ENCODE measurements around the gene TULP3.

The TULP3 gene

GRCh38 chr12:2979806-2980205, 89.1 kb downstream of the TULP3 start:
- no peak overlapping the region for H3K27ac ChIP-seq (ENCODE audit: low read length)
- H3K9ac ChIP-seq (ENCODE audit: low read depth, low read length), result no peak overlapping the region
- H3K4me1 ChIP-seq (ENCODE audit: insufficient read depth, low read length), result peaks cover 9% of the 10 kb centered on the region; the same call in 1 of the 2 replicates
- no peaks in the 10 kb centered on the region for H3K9me3 ChIP-seq (ENCODE audit: insufficient read depth, low read depth, low read length)
- H3K27me3 ChIP-seq (ENCODE audit: insufficient read depth, low read length), result no peaks in the 10 kb centered on the region
- no peak overlapping the region for H3K4me3 ChIP-seq (ENCODE audit: low read length)
- H3K36me3 ChIP-seq (ENCODE audit: insufficient read depth, low read depth, low read length), result peaks cover 37% of the 10 kb centered on the region

- H3K4me3 ChIP-seq (ENCODE audit: low read length), result no peak overlapping the region
- peaks cover 37% of the 10 kb centered on the region for H3K36me3 ChIP-seq (ENCODE audit: insufficient read depth, low read depth, low read length)
- H3K27ac ChIP-seq (ENCODE audit: low read length), result no peak overlapping the region
- H3K27me3 ChIP-seq (ENCODE audit: insufficient read depth, low read length), result no peaks in the 10 kb centered on the region
- H3K4me1 ChIP-seq (ENCODE audit: insufficient read depth, low read length), result peaks cover 9% of the 10 kb centered on the region; the same call in 1 of the 2 replicates
- H3K9ac ChIP-seq (ENCODE audit: low read depth, low read length), result no peak overlapping the region
- no peaks in the 10 kb centered on the region for H3K9me3 ChIP-seq (ENCODE audit: insufficient read depth, low read depth, low read length)
Measured at GRCh38 chr12:2980630-2981029, 89.9 kb downstream of the TULP3 start.

GRCh38 chr12:2982361-2982760, 91.7 kb downstream of the TULP3 start:
- Histone ChIP-seq H3K36me3 (ENCODE audit: insufficient read depth, low read depth, low read length) (peaks cover 37% of the 10 kb centered on the region), H3K27ac (ENCODE audit: low read length) (no peak overlapping the region)

GRCh38 chr12:2984249-2984648, 93.6 kb downstream of the TULP3 start:
- no peaks in the 10 kb centered on the region for H3K4me1 ChIP-seq (ENCODE audit: insufficient read depth, low read length)
- peaks cover 27% of the 10 kb centered on the region for H3K36me3 ChIP-seq (ENCODE audit: insufficient read depth, low read depth, low read length)
- H3K27me3 ChIP-seq (ENCODE audit: insufficient read depth, low read length), result no peaks in the 10 kb centered on the region
- no peak overlapping the region for H3K27ac ChIP-seq (ENCODE audit: low read length)
- H3K9me3 ChIP-seq (ENCODE audit: insufficient read depth, low read depth, low read length), result peaks cover 6% of the 10 kb centered on the region; the same call in 1 of the 2 replicates
- H3K9ac ChIP-seq (ENCODE audit: low read depth, low read length), result no peak overlapping the region
- H3K4me3 ChIP-seq (ENCODE audit: low read length), result no peak overlapping the region

More at GRCh38 chr12:2982361-2982760, 91.7 kb downstream of the TULP3 start:
- H3K4me1 ChIP-seq (ENCODE audit: insufficient read depth, low read length), result no peaks in the 10 kb centered on the region
- no peaks in the 10 kb centered on the region for H3K27me3 ChIP-seq (ENCODE audit: insufficient read depth, low read length)
- H3K9me3 ChIP-seq (ENCODE audit: insufficient read depth, low read depth, low read length), result no peaks in the 10 kb centered on the region
- no peak overlapping the region for H3K4me3 ChIP-seq (ENCODE audit: low read length)
- H3K9ac ChIP-seq (ENCODE audit: low read depth, low read length), result no peak overlapping the region

GRCh38 chr12:2984698-2985097, 94.0 kb downstream of the TULP3 start:
- Histone ChIP-seq H3K27ac (ENCODE audit: low read length) (no peak overlapping the region), H3K27me3 (ENCODE audit: insufficient read depth, low read length) (no peaks in the 10 kb centered on the region), H3K4me3 (ENCODE audit: low read length) (no peak overlapping the region), H3K9me3 (ENCODE audit: insufficient read depth, low read depth, low read length) (peaks cover 9% of the 10 kb centered on the region; the same call in 1 of the 2 replicates), H3K36me3 (ENCODE audit: insufficient read depth, low read depth, low read length) (peaks cover 24% of the 10 kb centered on the region), H3K4me1 (ENCODE audit: insufficient read depth, low read length) (no peaks in the 10 kb centered on the region), H3K9ac (ENCODE audit: low read depth, low read length) (no peak overlapping the region)

GRCh38 chr12:2986876-2987275, 96.2 kb downstream of the TULP3 start:
- no peaks in the 10 kb centered on the region for H3K27me3 ChIP-seq (ENCODE audit: insufficient read depth, low read length)
- no peak overlapping the region for H3K4me3 ChIP-seq (ENCODE audit: low read length)
- H3K4me1 ChIP-seq (ENCODE audit: insufficient read depth, low read length), result no peaks in the 10 kb centered on the region
- peaks cover 21% of the 10 kb centered on the region for H3K36me3 ChIP-seq (ENCODE audit: insufficient read depth, low read depth, low read length)
- no peak overlapping the region for H3K9ac ChIP-seq (ENCODE audit: low read depth, low read length)
- peaks cover 11% of the 10 kb centered on the region; the same call in 1 of the 2 replicates for H3K9me3 ChIP-seq (ENCODE audit: insufficient read depth, low read depth, low read length)
- no peak overlapping the region for H3K27ac ChIP-seq (ENCODE audit: low read length)

- H3K4me1 ChIP-seq (ENCODE audit: insufficient read depth, low read length), result no peaks in the 10 kb centered on the region
- no peak overlapping the region for H3K9ac ChIP-seq (ENCODE audit: low read depth, low read length)
- no peak overlapping the region for H3K27ac ChIP-seq (ENCODE audit: low read length)
- H3K36me3 ChIP-seq (ENCODE audit: insufficient read depth, low read depth, low read length), result peaks cover 20% of the 10 kb centered on the region
- peaks cover 11% of the 10 kb centered on the region; the same call in 1 of the 2 replicates for H3K9me3 ChIP-seq (ENCODE audit: insufficient read depth, low read depth, low read length)
- H3K4me3 ChIP-seq (ENCODE audit: low read length), result no peak overlapping the region
- no peaks in the 10 kb centered on the region for H3K27me3 ChIP-seq (ENCODE audit: insufficient read depth, low read length)
Measured at GRCh38 chr12:2988494-2988893, 97.8 kb downstream of the TULP3 start.
